B cell (primary cell): ENCODE measurements around the gene ABHD12B.

Source experiments
- EZH2 ChIP-seq: IDR thresholded peaks from 2 replicates; pipeline ENCODE4 v1.6.1; 2012; ENCODE audit warnings: borderline replicate concordance, low read depth, mild to moderate bottlenecking, moderate library complexity, low read length; ENCODE audit not compliant: insufficient read depth, poor library complexity, severe bottlenecking
- TF ChIP-seq, protein P1 (sequence below): fragments of 200-600 bp; IDR thresholded peaks from one replicate; pipeline ENCODE4 v1.8.0; 2022; ENCODE audit warnings: antibody characterized with exemption, mild to moderate bottlenecking

DNA sequence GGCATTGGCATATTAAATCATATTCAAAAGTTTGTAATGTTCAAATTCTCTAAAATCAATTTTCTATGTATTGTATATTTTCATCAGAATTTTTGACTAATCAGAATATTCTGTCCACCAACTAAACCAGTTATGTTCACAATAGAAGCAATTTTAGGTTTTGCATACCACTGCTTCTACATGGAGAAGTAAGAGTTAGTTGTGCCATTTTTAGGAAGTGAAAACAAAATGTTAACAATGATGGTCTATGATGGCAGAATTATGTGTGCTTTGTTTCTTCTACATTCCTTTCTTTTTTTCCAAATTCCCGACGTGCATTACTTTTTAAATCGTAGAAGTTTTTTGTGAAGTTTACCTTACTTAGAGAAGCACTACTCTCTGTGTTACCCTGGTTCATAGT is 29.5 kb downstream of the ABHD12B start:
- TF ChIP-seq, protein P1, sequence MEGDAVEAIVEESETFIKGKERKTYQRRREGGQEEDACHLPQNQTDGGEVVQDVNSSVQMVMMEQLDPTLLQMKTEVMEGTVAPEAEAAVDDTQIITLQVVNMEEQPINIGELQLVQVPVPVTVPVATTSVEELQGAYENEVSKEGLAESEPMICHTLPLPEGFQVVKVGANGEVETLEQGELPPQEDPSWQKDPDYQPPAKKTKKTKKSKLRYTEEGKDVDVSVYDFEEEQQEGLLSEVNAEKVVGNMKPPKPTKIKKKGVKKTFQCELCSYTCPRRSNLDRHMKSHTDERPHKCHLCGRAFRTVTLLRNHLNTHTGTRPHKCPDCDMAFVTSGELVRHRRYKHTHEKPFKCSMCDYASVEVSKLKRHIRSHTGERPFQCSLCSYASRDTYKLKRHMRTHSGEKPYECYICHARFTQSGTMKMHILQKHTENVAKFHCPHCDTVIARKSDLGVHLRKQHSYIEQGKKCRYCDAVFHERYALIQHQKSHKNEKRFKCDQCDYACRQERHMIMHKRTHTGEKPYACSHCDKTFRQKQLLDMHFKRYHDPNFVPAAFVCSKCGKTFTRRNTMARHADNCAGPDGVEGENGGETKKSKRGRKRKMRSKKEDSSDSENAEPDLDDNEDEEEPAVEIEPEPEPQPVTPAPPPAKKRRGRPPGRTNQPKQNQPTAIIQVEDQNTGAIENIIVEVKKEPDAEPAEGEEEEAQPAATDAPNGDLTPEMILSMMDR = no peak
- no peak for TF ChIP-seq EZH2
